ENCODE data around the gene CASP1. TPM values are rescaled to one million over a fixed set of nuclear protein-coding genes. Genes with fewer than 3 reads are reported as not detected.
"Not testable (repeated sequence)": the region's sequence is repeated elsewhere in the genome, so short reads cannot be mapped to it uniquely, and the experiment has no call there.

CASP1 gene
- polyA plus RNA-seq, 1 donor (not counting 4 experiments of a cell fraction or from before 2014, with no cell fraction given): 69.1 TPM

- Histone ChIP-seq H3K9ac (ENCODE audit: control insufficient read depth, extremely low read depth, insufficient read depth, low read length) (no peak overlapping the region), H3K27ac (ENCODE audit: control insufficient read depth, insufficient read depth, low read length) (no peak overlapping the region), H3K9me1 (ENCODE audit: control insufficient read depth, extremely low read depth, insufficient read depth, low read length) (no peaks in the 10 kb centered on the region), H3K4me2 (ENCODE audit: control insufficient read depth, extremely low read depth, insufficient read depth, low read depth, low read length) (peak overlapping the region; percentile 32), H3K79me2 (ENCODE audit: control insufficient read depth, insufficient read depth, low read length) (no peaks in the 10 kb centered on the region), H3K9me3 (ENCODE audit: control insufficient read depth, low read depth, low read length) (no peaks in the 10 kb centered on the region), H2AFZ (ENCODE audit: control insufficient read depth, low read length) (peak overlapping the region; percentile 2), H3K36me3 (ENCODE audit: control insufficient read depth in 2 of 2, extremely low read depth in 1 of 2, insufficient read depth in 2 of 2, low read length in 2 of 2) (no peaks in the 10 kb centered on the region), H3K27me3 (ENCODE audit: control insufficient read depth, extremely low read depth, insufficient read depth, low read length) (no peaks in the 10 kb centered on the region), H3K4me1 (ENCODE audit: control insufficient read depth, extremely low read depth, insufficient read depth, low read length) (peaks cover 8% of the 10 kb centered on the region), H4K20me1 (ENCODE audit: control insufficient read depth, extremely low read depth, insufficient read depth, low read length) (no peaks in the 10 kb centered on the region), H3K4me3 (ENCODE audit: control insufficient read depth in 2 of 3, extremely low read depth in 1 of 3, insufficient read depth in 2 of 3, low read depth in 1 of 3, low read length in 3 of 3) (no peak overlapping the region)
- DNase-seq (ENCODE audit: low read depth, low spot score) (no peak), FAIRE-seq (no peak)
- TF ChIP-seq EZH2 (IDR thresholded peaks at IDR 0.05; ENCODE audit: low read length): no peak
- TF ChIP-seq, protein P1, sequence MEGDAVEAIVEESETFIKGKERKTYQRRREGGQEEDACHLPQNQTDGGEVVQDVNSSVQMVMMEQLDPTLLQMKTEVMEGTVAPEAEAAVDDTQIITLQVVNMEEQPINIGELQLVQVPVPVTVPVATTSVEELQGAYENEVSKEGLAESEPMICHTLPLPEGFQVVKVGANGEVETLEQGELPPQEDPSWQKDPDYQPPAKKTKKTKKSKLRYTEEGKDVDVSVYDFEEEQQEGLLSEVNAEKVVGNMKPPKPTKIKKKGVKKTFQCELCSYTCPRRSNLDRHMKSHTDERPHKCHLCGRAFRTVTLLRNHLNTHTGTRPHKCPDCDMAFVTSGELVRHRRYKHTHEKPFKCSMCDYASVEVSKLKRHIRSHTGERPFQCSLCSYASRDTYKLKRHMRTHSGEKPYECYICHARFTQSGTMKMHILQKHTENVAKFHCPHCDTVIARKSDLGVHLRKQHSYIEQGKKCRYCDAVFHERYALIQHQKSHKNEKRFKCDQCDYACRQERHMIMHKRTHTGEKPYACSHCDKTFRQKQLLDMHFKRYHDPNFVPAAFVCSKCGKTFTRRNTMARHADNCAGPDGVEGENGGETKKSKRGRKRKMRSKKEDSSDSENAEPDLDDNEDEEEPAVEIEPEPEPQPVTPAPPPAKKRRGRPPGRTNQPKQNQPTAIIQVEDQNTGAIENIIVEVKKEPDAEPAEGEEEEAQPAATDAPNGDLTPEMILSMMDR (optimal IDR thresholded peaks at IDR 0.05 in 1 of 3, IDR thresholded peaks at IDR 0.05 in 1 of 3, conservative IDR thresholded peaks at IDR 0.05 in 1 of 3; ENCODE audit: extremely low read depth in 1 of 3, insufficient read depth in 2 of 3, low read length in 3 of 3): no peak
- dilution Hi-C loops (cut with MboI; ENCODE audit: extremely low pct_ligation_motif_present, low sequenced_read_pairs): no loop called here
Measured at GRCh38 chr11:105078283-105078682, 43.3 kb upstream of the CASP1 start.

- dilution Hi-C loops (cut with MboI; ENCODE audit: extremely low pct_ligation_motif_present, low sequenced_read_pairs); H3K36me3 ChIP-seq (ENCODE audit: control insufficient read depth in 2 of 2, extremely low read depth in 1 of 2, insufficient read depth in 2 of 2, low read length in 2 of 2); H3K27ac ChIP-seq (ENCODE audit: control insufficient read depth, insufficient read depth, low read length); H3K79me2 ChIP-seq (ENCODE audit: control insufficient read depth, insufficient read depth, low read length); H2AFZ ChIP-seq (ENCODE audit: control insufficient read depth, low read length); H3K9me3 ChIP-seq (ENCODE audit: control insufficient read depth, low read depth, low read length); DNase-seq (ENCODE audit: low read depth, low spot score); H3K27me3 ChIP-seq (ENCODE audit: control insufficient read depth, extremely low read depth, insufficient read depth, low read length); H3K9me1 ChIP-seq (ENCODE audit: control insufficient read depth, extremely low read depth, insufficient read depth, low read length); H3K4me1 ChIP-seq (ENCODE audit: control insufficient read depth, extremely low read depth, insufficient read depth, low read length); FAIRE-seq; H4K20me1 ChIP-seq (ENCODE audit: control insufficient read depth, extremely low read depth, insufficient read depth, low read length); H3K4me3 ChIP-seq (ENCODE audit: control insufficient read depth in 2 of 3, extremely low read depth in 1 of 3, insufficient read depth in 2 of 3, low read depth in 1 of 3, low read length in 3 of 3); H3K4me2 ChIP-seq (ENCODE audit: control insufficient read depth, extremely low read depth, insufficient read depth, low read depth, low read length); H3K9ac ChIP-seq (ENCODE audit: control insufficient read depth, extremely low read depth, insufficient read depth, low read length): not testable (repeated sequence)
Measured at GRCh38 chr11:105077141-105077790, 42.3 kb upstream of the CASP1 start.

DNA sequence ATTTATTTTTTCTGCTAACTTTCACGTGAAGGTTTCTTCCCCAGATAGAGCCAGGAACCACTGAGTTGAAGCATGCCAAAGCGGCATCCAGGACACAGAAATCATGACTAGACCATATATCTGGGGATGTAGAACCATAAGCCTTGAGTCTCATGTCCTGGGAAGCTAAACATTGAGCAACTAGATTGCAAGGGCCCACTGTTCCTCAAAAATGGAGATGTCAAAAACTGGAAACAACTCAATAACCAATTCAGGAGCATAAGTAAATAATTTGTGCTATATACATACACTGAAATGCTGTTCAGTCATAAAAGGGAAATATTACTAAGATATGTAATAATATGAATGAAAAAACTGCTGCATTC lies 39.2 kb upstream of the CASP1 start:
- no peaks in the 10 kb centered on the region for H4K20me1 ChIP-seq (ENCODE audit: control insufficient read depth, extremely low read depth, insufficient read depth, low read length)
- dilution Hi-C loops (cut with MboI; ENCODE audit: extremely low pct_ligation_motif_present, low sequenced_read_pairs): no loop called here
- no peak for FAIRE-seq

More for the DNA sequence above, 39.2 kb upstream of the CASP1 start:
- no peak overlapping the region for H3K27ac ChIP-seq (ENCODE audit: control insufficient read depth, insufficient read depth, low read length)
- H3K4me1 ChIP-seq (ENCODE audit: control insufficient read depth, extremely low read depth, insufficient read depth, low read length): peaks cover 15% of the 10 kb centered on the region
- TF ChIP-seq, protein P1 (optimal IDR thresholded peaks at IDR 0.05 in 1 of 3, IDR thresholded peaks at IDR 0.05 in 1 of 3, conservative IDR thresholded peaks at IDR 0.05 in 1 of 3; ENCODE audit: extremely low read depth in 1 of 3, insufficient read depth in 2 of 3, low read length in 3 of 3): no peak
- no peak for TF ChIP-seq EZH2 (IDR thresholded peaks at IDR 0.05; ENCODE audit: low read length)
- no peak overlapping the region for H2AFZ ChIP-seq (ENCODE audit: control insufficient read depth, low read length)
- H3K36me3 ChIP-seq (ENCODE audit: control insufficient read depth in 2 of 2, extremely low read depth in 1 of 2, insufficient read depth in 2 of 2, low read length in 2 of 2): no peaks in the 10 kb centered on the region
- no peaks in the 10 kb centered on the region for H3K9me3 ChIP-seq (ENCODE audit: control insufficient read depth, low read depth, low read length)
- H3K9me1 ChIP-seq (ENCODE audit: control insufficient read depth, extremely low read depth, insufficient read depth, low read length): no peaks in the 10 kb centered on the region
- H3K79me2 ChIP-seq (ENCODE audit: control insufficient read depth, insufficient read depth, low read length): no peaks in the 10 kb centered on the region
- H3K27me3 ChIP-seq (ENCODE audit: control insufficient read depth, extremely low read depth, insufficient read depth, low read length): no peaks in the 10 kb centered on the region
- no peak overlapping the region for H3K4me3 ChIP-seq (ENCODE audit: control insufficient read depth in 2 of 3, extremely low read depth in 1 of 3, insufficient read depth in 2 of 3, low read depth in 1 of 3, low read length in 3 of 3)
- no peak overlapping the region for H3K4me2 ChIP-seq (ENCODE audit: control insufficient read depth, extremely low read depth, insufficient read depth, low read depth, low read length)
- DNase-seq (ENCODE audit: low read depth, low spot score): no peak
- H3K9ac ChIP-seq (ENCODE audit: control insufficient read depth, extremely low read depth, insufficient read depth, low read length): no peak overlapping the region

Data from keratinocyte (primary cell).